Vagina (tissue), 2 donors: ENCODE data around the gene POC1A. TPM values are rescaled to one million over a fixed set of nuclear protein-coding genes. Genes with fewer than 3 reads are reported as not detected.

Source experiments
- DNase-seq, 2 donors: peaks; one replicate each; pipeline ENCODE4 v3.0.0-alpha.2; 2017; ENCODE audit errors: extremely low spot score in 2 of 2
- H3K27ac ChIP-seq: fragments of 200-600 bp; sonication (generic); one replicate; pipeline ENCODE4 v1.5.1; 2019
- H3K27me3 ChIP-seq: fragments of 200-600 bp; sonication (generic); one replicate; pipeline ENCODE4 v1.5.1; 2019
- H3K36me3 ChIP-seq, 2 donors: fragments of 200-600 bp; sonication (generic); one replicate each; pipeline ENCODE4 v1.5.1; 2017 to 2019
- H3K4me1 ChIP-seq: fragments of 200-600 bp; sonication (generic); one replicate; pipeline ENCODE4 v1.5.1; 2019
- H3K4me3 ChIP-seq, 2 donors: fragments of 200-600 bp; sonication (generic); 1 replicate in 1 of 2; 2 replicates in 1 of 2; pipeline ENCODE4 v1.5.1; 2016 to 2019
- H3K9me3 ChIP-seq: fragments of 200-600 bp; sonication (generic); one replicate; pipeline ENCODE4 v1.5.1; 2019
- CTCF ChIP-seq, 3 experiments: fragments of 450-650 bp in 2 of 3; fragments of 200-600 bp in 1 of 3; sonication (generic) in 1 of 3; IDR thresholded peaks; one replicate each; pipeline ENCODE4 v1.5.1; 2017 to 2019; ENCODE audit warnings: antibody characterized with exemption in 3 of 3, mild to moderate bottlenecking in 2 of 3, moderate library complexity in 2 of 3
- POLR2A ChIP-seq, 2 donors: fragments of 450-650 bp; IDR thresholded peaks; one replicate each; pipeline ENCODE4 v1.6.1; 2017; ENCODE audit warnings: antibody characterized with exemption in 2 of 2, mild to moderate bottlenecking in 2 of 2, moderate library complexity in 2 of 2
- POLR2AphosphoS5 ChIP-seq, 2 donors: sonication (generic); formaldehyde crosslinking; IDR thresholded peaks; one replicate each; pipeline ENCODE4 v1.9.0; 2017; ENCODE audit warnings: antibody characterized with exemption in 2 of 2, mild to moderate bottlenecking in 2 of 2, low read depth in 1 of 2; ENCODE audit not compliant: insufficient read depth in 1 of 2
- intact Hi-C: fragments of 100-400 bp; cut with DNase I; formaldehyde crosslinking; loops from one replicate; pipeline ENCODE4 v1.15.1; 2023
- total RNA-seq: library from RNA; depleted of rRNA; stranded (reverse); fragments of >200 nt; gene quantifications from one replicate; pipeline ENCODE4 v1.2.3, GENCODE V29; 2016

POC1A gene
- total RNA-seq, 1 donor from 2014 or later = 0.74 TPM

DNA sequence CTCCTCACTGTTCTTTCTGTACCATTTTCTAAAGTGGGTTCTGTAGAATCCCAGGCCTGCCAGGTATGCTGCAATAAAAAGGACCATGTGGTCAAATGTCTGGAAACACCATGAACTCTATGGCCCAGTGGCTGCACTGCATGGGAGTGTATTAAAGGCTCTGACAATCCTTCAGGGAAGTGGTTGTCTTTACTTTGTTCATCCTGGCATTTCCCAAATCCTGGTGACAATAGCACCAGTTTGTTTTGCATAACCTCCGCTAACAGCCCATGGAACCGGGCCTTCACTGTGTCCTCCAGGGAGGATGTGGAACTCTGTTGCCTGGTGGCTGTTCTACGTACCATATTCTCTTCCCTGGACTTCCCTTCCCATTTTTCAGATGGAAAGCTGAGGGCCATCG lies 86.7 kb downstream of the POC1A start:
- no peak for DNase-seq
- Histone ChIP-seq H3K27ac (peak overlapping the region; percentile 79), H3K4me3 (no peak overlapping the region), H3K27me3 (no peaks in the 10 kb centered on the region), H3K36me3 (no peaks in the 10 kb centered on the region), H3K4me1 (peaks cover 89% of the 10 kb centered on the region), H3K9me3 (no peaks in the 10 kb centered on the region)
- intact Hi-C loops = no loop called here
- no peak for TF ChIP-seq POLR2AphosphoS5 (IDR thresholded peaks at IDR 0.05; ENCODE audit: insufficient read depth in 1 of 2, low read depth in 1 of 2)
- TF ChIP-seq CTCF (IDR thresholded peaks at IDR 0.05) = no peak
- no peak for TF ChIP-seq POLR2A (IDR thresholded peaks at IDR 0.05)

DNA sequence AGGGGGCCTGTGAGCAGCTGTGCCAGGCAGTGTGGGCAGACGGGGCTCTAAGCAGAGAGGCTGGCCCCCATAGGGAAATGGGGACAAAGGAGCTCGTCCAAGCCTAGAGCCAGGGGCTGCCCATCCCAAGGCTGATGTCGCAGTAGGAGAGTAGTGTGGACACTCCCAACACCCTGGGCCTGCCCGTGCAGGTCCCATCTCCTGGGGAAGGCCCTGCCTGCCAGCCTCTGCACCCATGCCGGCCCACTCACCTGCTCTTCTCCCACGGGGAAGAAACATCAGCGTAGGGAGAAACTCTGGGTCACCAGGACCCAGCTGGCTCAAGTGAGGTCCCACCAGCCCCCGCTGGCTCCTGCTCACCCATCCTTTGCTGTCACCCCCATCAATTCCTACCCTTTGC lies 87.2 kb downstream of the POC1A start:
- Histone ChIP-seq H3K36me3 (no peaks in the 10 kb centered on the region), H3K27me3 (no peaks in the 10 kb centered on the region), H3K9me3 (no peaks in the 10 kb centered on the region), H3K4me3 (no peak overlapping the region), H3K4me1 (peaks cover 94% of the 10 kb centered on the region), H3K27ac (peak overlapping the region; percentile 79)
- DNase-seq = no peak
- intact Hi-C loops = no loop called here
- TF ChIP-seq POLR2A (IDR thresholded peaks at IDR 0.05) (no peak), POLR2AphosphoS5 (IDR thresholded peaks at IDR 0.05; ENCODE audit: insufficient read depth in 1 of 2, low read depth in 1 of 2) (no peak), CTCF (IDR thresholded peaks at IDR 0.05) (no peak)

- TF ChIP-seq CTCF (IDR thresholded peaks at IDR 0.05) (no peak), POLR2AphosphoS5 (IDR thresholded peaks at IDR 0.05; ENCODE audit: insufficient read depth in 1 of 2, low read depth in 1 of 2) (peak; percentile 61 to 71), POLR2A (IDR thresholded peaks at IDR 0.05) (no peak)
- H3K36me3 ChIP-seq = no peaks in the 10 kb centered on the region
- H3K4me1 ChIP-seq = peaks cover 87% of the 10 kb centered on the region
- no peaks in the 10 kb centered on the region for H3K27me3 ChIP-seq
- DNase-seq = no peak
- no peak overlapping the region for H3K4me3 ChIP-seq
- no peaks in the 10 kb centered on the region for H3K9me3 ChIP-seq
- H3K27ac ChIP-seq = peak overlapping the region; percentile 67
- intact Hi-C loops = no loop called here
Measured at GRCh38 chr3:52065264-52065756, 88.9 kb downstream of the POC1A start.

DNA sequence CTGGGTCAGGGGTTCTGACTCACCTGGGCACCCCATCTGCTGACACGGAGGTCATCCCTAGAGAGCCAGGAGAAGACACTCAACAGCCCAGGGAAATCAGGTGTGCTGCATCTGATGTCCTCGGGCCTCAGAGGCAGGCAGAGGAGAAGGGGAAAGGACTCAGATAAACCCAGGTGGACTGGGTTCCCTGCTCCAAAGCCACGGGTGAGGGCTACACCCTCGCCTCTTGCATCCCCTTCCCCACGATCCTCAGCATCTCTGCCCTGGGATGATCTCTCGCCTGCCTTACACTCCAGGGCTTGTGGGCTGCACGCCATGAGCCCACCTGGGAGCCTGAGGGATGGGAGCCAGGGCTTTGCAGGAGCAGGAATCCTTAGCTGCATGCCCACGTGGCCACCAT lies 89.7 kb downstream of the POC1A start:
- Histone ChIP-seq H3K36me3 (no peaks in the 10 kb centered on the region), H3K27me3 (no peaks in the 10 kb centered on the region), H3K27ac (peak overlapping the region; percentile 9), H3K9me3 (no peaks in the 10 kb centered on the region), H3K4me3 (no peak overlapping the region), H3K4me1 (peaks cover 79% of the 10 kb centered on the region)
- no peak for DNase-seq
- TF ChIP-seq CTCF (IDR thresholded peaks at IDR 0.05) (no peak), POLR2A (IDR thresholded peaks at IDR 0.05) (no peak), POLR2AphosphoS5 (IDR thresholded peaks at IDR 0.05; ENCODE audit: insufficient read depth in 1 of 2, low read depth in 1 of 2) (no peak)
- intact Hi-C loops = no loop called here

GRCh38 chr3:52063026-52063723 lies 91.0 kb downstream of the POC1A start:
- TF ChIP-seq POLR2A (IDR thresholded peaks at IDR 0.05) = no peak
- no peak for TF ChIP-seq POLR2AphosphoS5 (IDR thresholded peaks at IDR 0.05; ENCODE audit: insufficient read depth in 1 of 2, low read depth in 1 of 2)
- TF ChIP-seq CTCF (IDR thresholded peaks at IDR 0.05) = no peak
- Histone ChIP-seq H3K27ac (peak overlapping the region; percentile 42), H3K27me3 (no peaks in the 10 kb centered on the region), H3K9me3 (no peaks in the 10 kb centered on the region), H3K4me1 (peaks cover 66% of the 10 kb centered on the region), H3K4me3 (no peak overlapping the region), H3K36me3 (no peaks in the 10 kb centered on the region)
- intact Hi-C loops = no loop called here
- DNase-seq = no peak
